B cell (primary cell): ENCODE measurements around the gene ADARB2. TPM values are rescaled to one million over a fixed set of nuclear protein-coding genes. Genes with fewer than 3 reads are reported as not detected.

Source experiments
- ATAC-seq: fragments of 200-7000 bp; cut with Tn5 transposase; one replicate; pipeline ENCODE4 v1.10.0; 2021; ENCODE audit warnings: low read depth, mild to moderate bottlenecking, moderate number of reproducible peaks, moderate library complexity
- CTCF ChIA-PET: fragments of 350-600 bp; sonication (Branson Sonifier 250); formaldehyde crosslinking; loops from one replicate; lab custom pipeline; 2021; ENCODE audit warnings: antibody characterized with exemption, inconsistent platforms; lab: Charles Lee
- POLR2A ChIA-PET: fragments of 350-600 bp; sonication (Branson Sonifier 250); formaldehyde crosslinking; loops from one replicate; lab custom pipeline; 2021; ENCODE audit warnings: antibody characterized with exemption; lab: Charles Lee
- DNase-seq: peaks from one replicate; pipeline ENCODE4 v3.0.0; 2013
- H2AFZ ChIP-seq: 2 replicates; pipeline ENCODE4 v1.6.1; 2012; ENCODE audit warnings: mild to moderate bottlenecking, low read depth, low read length; ENCODE audit not compliant: insufficient read depth, poor library complexity, severe bottlenecking
- H3K27ac ChIP-seq, 2 donors: 1 replicate in 1 of 2; 2 replicates in 1 of 2; pipeline ENCODE4 v1.5.1; 2012 to 2013; ENCODE audit warnings: low read length in 2 of 2, mild to moderate bottlenecking in 2 of 2, moderate library complexity in 1 of 2
- H3K27me3 ChIP-seq, 4 experiments: fragments of 200-600 bp in 1 of 4; sonication (generic) in 1 of 4; replicated peaks in 1 of 4; 1 replicate in 2 of 4; 2 replicates in 2 of 4; pipeline versions ENCODE4 v1.6.1 to v1.7.0; 2013 to 2016; ENCODE audit warnings: low read length in 3 of 4, mild to moderate bottlenecking in 2 of 4, mixed read lengths in 1 of 4, moderate library complexity in 1 of 4; ENCODE audit not compliant: insufficient read depth in 4 of 4, control insufficient read depth in 3 of 4; ENCODE audit errors: control extremely low read depth in 1 of 4
- H3K36me3 ChIP-seq, 2 experiments: replicated peaks in 1 of 2; 1 replicate in 1 of 2; 2 replicates in 1 of 2; pipeline versions ENCODE4 v1.6.1 to v1.7.1; 2013; ENCODE audit warnings: low read length in 1 of 2; ENCODE audit not compliant: insufficient read depth in 2 of 2, control insufficient read depth in 1 of 2; ENCODE audit errors: control extremely low read depth in 1 of 2, extremely low read depth in 1 of 2
- H3K4me1 ChIP-seq, 2 donors: fragments of 200-600 bp in 1 of 2; sonication (generic) in 1 of 2; 1 replicate in 1 of 2; 2 replicates in 1 of 2; pipeline versions ENCODE4 v1.5.1 to v1.6.1; 2013 to 2017; ENCODE audit warnings: low read length in 2 of 2; ENCODE audit not compliant: control insufficient read depth in 2 of 2, insufficient read depth in 2 of 2
- H3K4me2 ChIP-seq: replicated peaks from 2 replicates; pipeline ENCODE3; 2012; ENCODE audit warnings: mild to moderate bottlenecking, low read depth, low read length; ENCODE audit not compliant: poor library complexity, severe bottlenecking
- H3K4me3 ChIP-seq, 5 experiments: fragments of 200-600 bp in 1 of 5; sonication (generic) in 1 of 5; 1 replicate in 3 of 5; 2 replicates in 2 of 5; pipeline versions ENCODE4 v1.5.1 to v1.7.0; 2011 to 2016; ENCODE audit warnings: low read length in 4 of 5, mild to moderate bottlenecking in 4 of 5, low read depth in 2 of 5, control low read depth in 1 of 5, moderate library complexity in 1 of 5; ENCODE audit not compliant: insufficient read depth in 1 of 5; ENCODE audit errors: control extremely low read depth in 1 of 5, extremely low read depth in 1 of 5
- H3K79me2 ChIP-seq: fragments of 200-600 bp; sonication (generic); one replicate; pipeline ENCODE4 v1.6.0; 2016; ENCODE audit warnings: low read length; ENCODE audit not compliant: control insufficient read depth, insufficient read depth
- H3K9ac ChIP-seq: fragments of 200-600 bp; sonication (generic); 2 replicates; pipeline ENCODE4 v1.6.1; 2017; ENCODE audit warnings: mild to moderate bottlenecking, low read length, moderate library complexity
- H3K9me3 ChIP-seq, 3 donors: one replicate each; pipeline versions ENCODE4 v1.6.1 to v1.7.1; 2013; ENCODE audit warnings: low read length in 2 of 3; ENCODE audit not compliant: control insufficient read depth in 2 of 3, insufficient read depth in 1 of 3; ENCODE audit errors: control extremely low read depth in 1 of 3
- H4K20me1 ChIP-seq: 2 replicates; pipeline ENCODE4 v1.6.0; 2012; ENCODE audit warnings: mild to moderate bottlenecking, low read length; ENCODE audit not compliant: insufficient read depth, control insufficient read depth, poor library complexity, severe bottlenecking
- H3K27ac Mint-ChIP-seq: one replicate; pipeline ENCODE4 v1.8.0; 2021; ENCODE audit warnings: mixed read lengths
- H3K27me3 Mint-ChIP-seq: one replicate; pipeline ENCODE4 v1.8.0; 2021; ENCODE audit warnings: mixed read lengths
- H3K4me1 Mint-ChIP-seq: one replicate; pipeline ENCODE4 v1.8.0; 2021; ENCODE audit warnings: mixed read lengths
- H3K4me3 Mint-ChIP-seq: one replicate; pipeline ENCODE4 v1.8.0; 2021; ENCODE audit warnings: mixed read lengths
- H3K9me3 Mint-ChIP-seq: one replicate; pipeline ENCODE4 v1.8.0; 2022; ENCODE audit warnings: mixed read lengths; ENCODE audit not compliant: insufficient read depth
- EZH2 ChIP-seq: IDR thresholded peaks from 2 replicates; pipeline ENCODE4 v1.6.1; 2012; ENCODE audit warnings: borderline replicate concordance, low read depth, mild to moderate bottlenecking, moderate library complexity, low read length; ENCODE audit not compliant: insufficient read depth, poor library complexity, severe bottlenecking
- WGBS: methylation state at CpG from one replicate; pipeline ENCODE4 v1.1.5; 2013; ENCODE audit warnings: missing lambda C conversion rate; ENCODE audit not compliant: insufficient coverage; 5-methylcytosine and 5-hydroxymethylcytosine counted together
- intact Hi-C: fragments of 100-400 bp; cut with micrococcal nuclease; formaldehyde crosslinking; loops from one replicate; pipeline ENCODE4 v1.10.0; 2022
- polyA plus RNA-seq: library from polyadenylated mRNA; depleted of rRNA; stranded (reverse); fragments of >200 nt; gene quantifications from 2 replicates; pipeline ENCODE4 v1.2.3, GENCODE V29; 2012
- total RNA-seq, 2 donors: library from RNA; stranded (reverse); fragments of 120-200 nt in 1 of 2; gene quantifications; 1 replicate in 1 of 2; 2 replicates in 1 of 2; pipeline versions ENCODE4 v1.2.3 to v1.2.4, GENCODE V29; 2013 to 2022
- TF ChIP-seq, protein P1 (sequence below): fragments of 200-600 bp; IDR thresholded peaks from one replicate; pipeline ENCODE4 v1.8.0; 2022; ENCODE audit warnings: antibody characterized with exemption, mild to moderate bottlenecking

ADARB2 gene
- total and polyA plus RNA-seq, 2 donors (not counting 1 experiment from before 2014, with no cell fraction given): 0.13 to 0.96 TPM

GRCh38 chr10:1661859-1662437 lies 75.4 kb downstream of the ADARB2 start:
- Mint-ChIP-seq H3K27ac (peak overlapping the region; percentile 75), H3K27me3 (peaks cover 19% of the 10 kb centered on the region), H3K4me1 (peaks cover 50% of the 10 kb centered on the region), H3K4me3 (peak overlapping the region; percentile 79), H3K9me3 (no peaks in the 10 kb centered on the region)
- peak; percentile 87 for DNase-seq
- Histone ChIP-seq H3K27ac (peak overlapping the region; percentile 68 to 71), H3K79me2 (no peaks in the 10 kb centered on the region), H3K4me1 (peaks cover 31 to 32% of the 10 kb centered on the region in 2 donors), H2AFZ (no peak overlapping the region), H3K9me3 (peaks cover 0 to 3% (median 0%) of the 10 kb centered on the region in 3 donors), H3K4me3 (peak overlapping the region in 2 of 5 experiments; percentile 1 to 20), H4K20me1 (no peaks in the 10 kb centered on the region), H3K9ac (peak overlapping the region; percentile 31), H3K27me3 (peaks cover 0 to 5% (median 2%) of the 10 kb centered on the region in 4 experiments), H3K4me2 (peak overlapping the region; percentile 66), H3K36me3 (no peaks in the 10 kb centered on the region)
- TF ChIP-seq, protein P1, sequence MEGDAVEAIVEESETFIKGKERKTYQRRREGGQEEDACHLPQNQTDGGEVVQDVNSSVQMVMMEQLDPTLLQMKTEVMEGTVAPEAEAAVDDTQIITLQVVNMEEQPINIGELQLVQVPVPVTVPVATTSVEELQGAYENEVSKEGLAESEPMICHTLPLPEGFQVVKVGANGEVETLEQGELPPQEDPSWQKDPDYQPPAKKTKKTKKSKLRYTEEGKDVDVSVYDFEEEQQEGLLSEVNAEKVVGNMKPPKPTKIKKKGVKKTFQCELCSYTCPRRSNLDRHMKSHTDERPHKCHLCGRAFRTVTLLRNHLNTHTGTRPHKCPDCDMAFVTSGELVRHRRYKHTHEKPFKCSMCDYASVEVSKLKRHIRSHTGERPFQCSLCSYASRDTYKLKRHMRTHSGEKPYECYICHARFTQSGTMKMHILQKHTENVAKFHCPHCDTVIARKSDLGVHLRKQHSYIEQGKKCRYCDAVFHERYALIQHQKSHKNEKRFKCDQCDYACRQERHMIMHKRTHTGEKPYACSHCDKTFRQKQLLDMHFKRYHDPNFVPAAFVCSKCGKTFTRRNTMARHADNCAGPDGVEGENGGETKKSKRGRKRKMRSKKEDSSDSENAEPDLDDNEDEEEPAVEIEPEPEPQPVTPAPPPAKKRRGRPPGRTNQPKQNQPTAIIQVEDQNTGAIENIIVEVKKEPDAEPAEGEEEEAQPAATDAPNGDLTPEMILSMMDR: no peak
- no peak for TF ChIP-seq EZH2
- peak; percentile 89 for ATAC-seq
- CTCF ChIA-PET: interaction anchor here (1.2 kb wide), 2 partner anchors 207 to 241 kb away, joined by 3 to 5 read pairs; no protein-coding TSS in a partner anchor
- POLR2A ChIA-PET: interaction anchor here (1.0 kb wide), 2 partner anchors 85 to 241 kb away, joined by 5 to 7 read pairs; no protein-coding TSS in a partner anchor
- intact Hi-C loops: loop anchor here (1.0 to 10.0 kb wide), 5 partner anchors 73 to 241 kb away; partner anchors contain the start of gene ADARB2
- WGBS: 19% methylated on average over 12 of the region's 14 CpGs

DNA sequence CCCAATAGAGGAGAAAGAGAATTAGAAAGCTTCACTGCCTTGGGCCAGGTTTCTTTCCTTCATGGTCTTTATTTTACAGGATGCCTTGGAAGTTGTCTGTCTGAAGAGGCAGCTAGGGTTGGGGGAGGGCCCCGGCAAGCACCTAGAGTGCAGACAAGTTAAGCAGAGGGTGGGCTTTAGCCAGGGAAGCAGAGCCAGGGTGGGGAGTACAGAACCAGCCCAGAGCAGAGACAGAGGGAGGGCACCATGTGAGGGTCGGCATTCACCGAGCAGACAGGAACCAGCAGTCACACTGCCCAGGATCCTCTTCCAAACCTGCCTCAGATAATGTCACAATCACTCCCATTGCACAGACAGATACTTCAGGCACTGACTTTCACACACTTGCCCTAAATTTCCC lies 75.9 kb downstream of the ADARB2 start:
- peak overlapping the region; percentile 31 for H3K9ac ChIP-seq
- ATAC-seq (no peak), DNase-seq (no peak)
- H3K4me3 ChIP-seq: peak overlapping the region in 2 of 5 experiments; percentile 1 to 20
- ChIA-PET POLR2A (interaction anchor here (1.0 kb wide), 1 partner anchor 241 kb away, joined by 7 read pairs; no protein-coding TSS in a partner anchor), CTCF (interaction anchor here (1.2 kb wide), 1 partner anchor 240 kb away, joined by 5 read pairs; no protein-coding TSS in a partner anchor)
- H3K9me3 ChIP-seq: peaks cover 0 to 3% (median 0%) of the 10 kb centered on the region in 3 donors
- no peaks in the 10 kb centered on the region for H3K79me2 ChIP-seq
- peaks cover 31 to 32% of the 10 kb centered on the region in 2 donors for H3K4me1 ChIP-seq
- TF ChIP-seq EZH2: no peak
- TF ChIP-seq, protein P1: no peak
- Mint-ChIP-seq H3K4me1 (peaks cover 50% of the 10 kb centered on the region), H3K9me3 (no peaks in the 10 kb centered on the region), H3K27me3 (peaks cover 19% of the 10 kb centered on the region), H3K4me3 (peak overlapping the region; percentile 79), H3K27ac (peak overlapping the region; percentile 75)
- intact Hi-C loops: loop anchor here (10.0 kb wide), 1 partner anchor 73 kb away; the partner anchor contains the start of gene ADARB2
- no peaks in the 10 kb centered on the region for H3K36me3 ChIP-seq
- H3K27me3 ChIP-seq: peaks cover 0 to 5% (median 2%) of the 10 kb centered on the region in 4 experiments
- no peak overlapping the region for H3K27ac ChIP-seq
- no peaks in the 10 kb centered on the region for H4K20me1 ChIP-seq
- peak overlapping the region; percentile 66 for H3K4me2 ChIP-seq
- no peak overlapping the region for H2AFZ ChIP-seq
- WGBS: 100% methylated on average over 1 of the region's 3 CpGs
